GM21737 (cell line): ENCODE measurements around the gene ITPR2.
A peak's percentile ranks its signal among the peaks of the same experiment; 100 is the strongest.

Experiments used
- ATAC-seq: cut with Tn5 transposase; IDR thresholded peaks from one replicate; pipeline ENCODE4 v1.9.1; 2021; ENCODE audit warnings: mild to moderate bottlenecking, moderate library complexity; ENCODE audit not compliant: unreplicated experiment

ITPR2 gene

DNA sequence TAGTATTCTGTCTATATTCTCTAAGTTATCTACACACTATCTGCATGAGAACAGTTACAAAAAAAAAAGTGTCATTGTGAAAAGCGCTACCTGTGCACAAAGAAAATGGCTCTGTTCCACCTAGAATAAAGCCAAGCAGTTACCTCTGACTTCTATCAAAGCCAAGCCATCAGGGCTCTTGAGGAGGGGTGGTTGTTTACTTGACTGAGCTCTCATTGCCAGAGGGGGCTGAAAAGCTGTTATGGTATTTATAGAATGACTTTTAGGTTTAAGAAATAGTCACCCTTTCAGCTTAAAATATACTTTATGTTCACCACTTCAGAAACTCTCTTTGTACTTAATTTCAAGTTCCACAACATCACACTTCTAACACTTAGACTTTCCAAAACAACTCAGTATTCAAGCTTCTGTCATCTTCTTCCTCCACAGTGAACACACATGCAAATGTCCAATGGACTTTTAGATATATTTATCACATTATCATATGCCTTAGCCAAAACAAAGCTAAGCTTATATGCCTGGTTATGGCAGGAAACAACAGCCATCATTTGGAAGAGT lies 7.5 kb downstream of the ITPR2 start:
- ATAC-seq = no peak

DNA sequence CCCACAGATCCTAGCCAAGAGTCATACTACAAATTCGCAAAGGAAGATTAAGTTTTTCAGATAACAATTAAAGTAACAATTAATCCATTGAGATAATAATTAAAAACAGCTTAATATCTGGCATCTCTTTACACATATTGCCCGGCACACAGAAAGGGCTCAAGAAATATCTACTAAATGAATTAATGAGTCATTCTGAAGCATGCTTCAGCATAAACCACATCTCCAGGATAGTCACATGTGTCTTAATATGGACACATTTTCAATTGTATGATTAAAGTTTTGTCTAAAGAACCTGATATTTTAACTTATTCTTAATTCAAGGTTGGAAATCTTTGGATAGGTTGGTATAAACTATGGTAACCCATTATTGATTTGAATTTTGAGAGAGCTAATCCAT lies 9.6 kb downstream of the ITPR2 start:
- ATAC-seq = no peak

GRCh38 chr12:26822026-26822425 lies 11.0 kb downstream of the ITPR2 start:
- no peak for ATAC-seq

GRCh38 chr12:26821212-26821701 lies 11.7 kb downstream of the ITPR2 start:
- no peak for ATAC-seq

DNA sequence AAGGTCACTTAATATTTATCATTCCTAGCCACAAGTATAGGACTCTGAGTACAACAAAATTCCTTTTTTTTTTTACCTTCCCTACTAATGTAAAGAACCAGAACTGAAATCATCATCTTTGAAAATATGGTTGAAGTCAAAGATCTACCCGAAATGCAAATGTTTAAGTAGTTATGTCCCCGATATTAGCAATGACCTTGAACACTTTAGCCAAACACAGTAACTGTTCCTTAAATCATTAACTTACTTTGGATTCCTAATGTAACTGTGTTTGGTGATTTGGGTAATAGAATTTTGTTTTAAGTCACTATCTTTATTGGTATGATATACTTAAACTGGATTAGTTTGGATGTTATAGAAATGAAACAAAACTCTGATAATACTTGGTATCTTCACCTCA lies 14.4 kb downstream of the ITPR2 start:
- ATAC-seq = no peak

DNA sequence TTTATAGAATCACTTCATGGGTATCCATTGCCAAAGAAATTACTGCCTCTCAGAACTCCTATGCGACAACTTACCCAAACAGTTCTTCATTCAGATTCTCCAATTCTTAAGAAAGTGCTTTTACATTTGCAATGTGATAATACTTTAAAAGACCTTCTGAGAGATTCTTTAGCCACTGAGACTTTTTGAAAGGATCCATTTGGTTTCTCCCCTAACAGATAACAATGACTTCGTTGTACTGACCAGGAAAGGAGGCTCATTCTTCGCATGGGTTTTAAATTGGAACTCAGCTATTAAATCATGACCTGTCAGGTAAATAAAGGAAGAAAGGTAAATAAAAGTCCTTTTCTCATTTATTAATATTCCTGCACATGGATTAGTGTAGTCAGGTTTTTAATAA lies 14.8 kb downstream of the ITPR2 start:
- no peak for ATAC-seq

GRCh38 chr12:26817183-26817591 lies 15.8 kb downstream of the ITPR2 start:
- peak; percentile 77 for ATAC-seq

GRCh38 chr12:26813812-26814211 lies 19.2 kb downstream of the ITPR2 start:
- no peak for ATAC-seq

DNA sequence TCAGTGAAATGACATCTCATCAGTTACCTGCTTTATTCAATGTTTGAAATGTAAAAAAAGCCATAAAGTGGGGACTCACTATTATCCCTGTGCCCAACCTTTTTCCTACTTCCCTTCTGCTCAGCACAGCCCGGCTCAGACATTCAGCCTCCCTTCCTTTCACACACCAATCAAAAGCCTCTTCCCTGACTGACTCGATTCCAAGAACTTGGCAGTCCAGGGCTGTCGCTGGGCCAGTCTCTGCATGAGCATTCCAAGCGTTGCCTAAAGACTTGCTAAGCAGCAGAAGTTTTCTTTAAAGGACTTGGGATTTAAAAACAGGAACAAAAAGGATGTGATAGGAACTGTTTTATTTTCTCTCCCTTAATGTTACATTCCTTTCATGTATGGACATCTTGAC lies 22.7 kb downstream of the ITPR2 start:
- ATAC-seq = no peak

- ATAC-seq = no peak
Measured at GRCh38 chr12:26809611-26810285, 23.2 kb downstream of the ITPR2 start.

DNA sequence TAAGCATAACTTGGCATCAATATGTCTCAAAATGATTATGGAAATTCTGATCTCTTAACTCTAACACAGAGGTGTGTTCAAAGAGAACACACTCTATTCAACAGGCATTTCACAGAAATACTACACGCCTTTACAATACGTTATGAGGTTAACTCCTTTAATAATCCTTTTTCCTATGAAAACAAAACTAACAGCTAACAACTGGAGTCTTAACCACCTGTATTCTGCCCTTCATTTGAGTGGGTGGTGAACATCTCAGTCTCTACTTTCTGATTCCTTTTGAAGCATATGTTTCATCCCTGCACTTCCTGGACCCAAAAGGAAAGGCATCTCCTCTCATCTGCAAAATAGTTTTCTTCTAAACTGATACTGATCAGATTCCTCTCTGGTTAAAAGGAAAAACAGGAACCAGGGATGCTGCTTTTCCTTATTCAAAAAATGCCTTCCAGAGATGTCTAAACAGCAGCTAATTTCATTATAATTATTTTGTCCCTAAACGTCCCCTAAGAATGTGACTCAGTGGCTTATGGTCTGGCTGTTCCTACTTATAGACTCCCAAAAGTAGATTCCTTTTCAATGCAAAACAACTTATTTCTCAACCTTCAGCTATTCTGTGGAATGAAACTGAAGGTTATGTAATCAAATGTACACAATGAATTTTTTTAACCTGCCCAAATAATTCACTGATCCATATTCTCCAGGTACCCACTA lies 24.1 kb downstream of the ITPR2 start:
- ATAC-seq = no peak

GRCh38 chr12:26807292-26807691 lies 25.7 kb downstream of the ITPR2 start:
- ATAC-seq = no peak

DNA sequence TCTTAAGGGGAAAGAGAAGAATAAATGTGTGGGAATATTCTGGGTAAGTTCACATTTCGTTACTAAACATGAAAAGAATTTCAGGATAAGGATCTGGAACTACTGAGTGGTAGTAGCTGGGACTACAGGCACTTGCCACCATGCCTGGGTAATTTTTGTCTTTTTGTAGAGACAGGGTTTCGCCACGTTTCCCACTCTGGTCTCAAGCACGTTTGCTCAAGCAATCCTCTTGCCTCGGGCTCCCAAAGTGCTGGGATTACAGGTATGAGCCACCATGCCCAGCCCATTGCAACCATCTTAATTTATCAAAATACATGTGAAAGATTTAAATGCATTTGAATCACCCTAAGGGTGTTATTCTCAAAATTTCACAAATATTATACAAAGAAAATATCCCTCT lies 26.4 kb downstream of the ITPR2 start:
- no peak for ATAC-seq

DNA sequence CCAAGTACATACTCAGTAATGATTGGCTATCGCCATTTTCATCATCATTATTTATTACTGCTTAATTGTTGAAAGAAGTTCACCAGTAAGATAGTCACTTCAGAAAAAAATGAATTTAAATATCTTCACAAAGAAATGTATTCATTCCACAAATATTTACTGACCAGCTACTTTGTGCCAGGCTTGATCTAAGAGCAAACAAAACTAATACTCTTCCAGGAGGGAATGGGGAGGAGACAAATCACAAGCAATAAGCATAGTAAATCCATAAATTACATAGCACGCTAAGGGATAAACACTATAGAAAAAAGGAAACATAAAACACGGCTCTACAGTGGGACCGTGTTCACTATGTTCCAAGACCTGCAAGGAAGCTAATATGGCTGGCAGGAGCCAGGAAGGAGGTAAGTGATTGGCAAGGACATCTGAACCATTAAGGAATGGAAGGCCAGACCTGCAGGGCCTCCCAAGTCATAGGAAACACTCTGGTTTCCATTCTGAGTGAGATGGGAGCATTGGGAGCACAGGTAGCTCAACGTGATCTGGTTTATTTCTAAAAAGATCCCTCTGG lies 27.5 kb downstream of the ITPR2 start:
- ATAC-seq = no peak

GRCh38 chr12:26803552-26803951 lies 29.4 kb downstream of the ITPR2 start:
- ATAC-seq = no peak

DNA sequence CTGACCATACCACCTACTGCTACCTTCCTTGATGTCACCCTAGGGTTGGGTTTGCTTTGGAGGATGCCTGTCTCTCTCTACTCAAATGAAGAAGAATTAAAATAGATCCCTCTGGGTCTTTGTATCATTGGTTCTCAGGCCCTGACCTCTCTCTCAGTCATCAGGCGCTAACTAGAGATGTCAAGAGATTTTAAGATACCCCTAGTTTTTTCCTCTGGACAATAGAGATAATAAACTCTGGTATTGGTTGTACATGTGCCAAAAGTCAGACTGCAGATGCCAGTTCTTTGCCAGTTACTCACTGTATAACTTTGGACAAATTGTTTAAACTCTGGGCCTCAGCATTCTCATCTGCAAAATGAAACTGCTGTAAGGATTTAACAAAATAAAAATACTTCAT lies 31.5 kb downstream of the ITPR2 start:
- no peak for ATAC-seq

GRCh38 chr12:26800858-26801257 lies 32.1 kb downstream of the ITPR2 start:
- no peak for ATAC-seq

DNA sequence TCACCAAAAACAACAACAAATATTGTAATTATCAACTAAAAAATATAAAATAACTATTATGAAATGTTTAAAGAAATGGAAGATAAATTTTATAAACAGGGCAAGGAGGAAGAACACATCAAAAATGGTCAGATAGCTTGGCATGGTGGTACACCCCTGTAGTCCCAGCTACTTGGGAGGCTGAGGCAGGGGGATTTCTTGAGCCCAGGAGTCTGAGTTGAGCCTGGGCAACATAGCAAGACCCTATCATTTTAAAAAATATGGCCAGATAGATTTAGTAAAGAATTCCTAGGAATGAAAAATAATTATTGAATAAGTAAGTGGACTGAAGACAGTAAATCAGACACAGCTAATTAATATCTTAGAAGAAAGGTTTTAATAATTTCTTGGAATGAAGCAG lies 32.6 kb downstream of the ITPR2 start:
- no peak for ATAC-seq

GRCh38 chr12:26799741-26800140 lies 33.3 kb downstream of the ITPR2 start:
- ATAC-seq = no peak

DNA sequence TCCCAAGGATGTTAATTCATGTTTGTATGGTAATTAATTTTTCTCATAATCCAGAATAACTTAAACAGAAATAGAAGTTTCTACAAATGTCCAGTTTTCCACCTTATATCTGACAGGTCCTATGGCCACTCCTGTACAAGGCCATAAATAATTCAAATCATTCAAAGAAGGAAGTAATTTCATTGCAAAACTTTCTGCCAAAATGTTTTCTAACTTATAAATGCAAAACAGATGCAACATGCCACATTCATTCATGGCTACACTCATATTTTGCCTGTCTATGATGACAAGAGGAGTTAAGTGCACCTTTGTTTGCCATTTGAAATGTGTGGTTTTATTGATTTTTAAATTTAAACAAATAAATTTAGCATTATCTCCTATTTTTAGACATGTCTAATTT lies 34.4 kb downstream of the ITPR2 start:
- no peak for ATAC-seq

DNA sequence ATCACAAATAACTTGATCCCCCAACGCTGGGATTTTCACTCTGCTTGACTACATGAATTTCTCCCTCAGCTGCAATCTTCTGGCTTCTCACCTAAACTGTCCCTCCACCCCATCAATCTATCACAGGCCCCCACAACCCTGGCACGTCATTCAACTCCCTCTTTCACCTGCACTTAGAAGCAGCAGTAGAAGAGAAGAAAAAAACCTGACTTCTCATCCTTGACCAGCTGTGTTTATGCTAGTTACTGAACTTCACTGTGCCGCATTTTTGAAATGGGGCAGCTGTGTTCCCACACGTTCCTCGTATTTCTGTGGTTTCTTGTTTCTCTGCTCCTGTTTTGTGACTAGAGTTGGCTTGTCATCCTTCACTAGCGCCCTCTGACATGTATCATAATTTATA lies 35.0 kb downstream of the ITPR2 start:
- ATAC-seq = peak; percentile 54

GRCh38 chr12:26795910-26796309 lies 37.1 kb downstream of the ITPR2 start:
- ATAC-seq = no peak
